ENCODE results near the gene IL6. TPM values are rescaled to one million over a fixed set of nuclear protein-coding genes. Genes with fewer than 3 reads are reported as not detected.

The IL6 gene
- polyA plus RNA-seq, 1 of the 3 experiments (the other 2 are of a cell fraction), result 20.5 TPM

DNA sequence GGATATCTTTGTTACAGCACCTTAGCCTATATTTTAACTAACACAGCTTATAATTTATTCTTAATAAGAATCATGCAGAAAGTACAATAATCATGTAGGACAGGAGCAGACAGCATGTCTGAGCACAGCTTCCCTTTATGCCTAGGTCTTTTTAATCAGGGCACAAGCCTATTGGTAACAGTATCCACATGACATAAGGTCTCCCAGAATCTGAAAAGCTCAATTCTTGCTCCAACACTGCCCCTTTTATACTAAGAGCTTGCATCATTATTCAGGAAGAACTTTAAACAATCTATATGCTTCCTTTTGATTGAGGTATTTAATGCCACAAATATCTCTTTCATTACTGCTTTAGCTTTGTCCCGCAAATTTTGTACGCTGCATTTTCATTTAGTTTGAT is 31.6 kb downstream of the IL6 start (continued):
- no peak for TF ChIP-seq YY1 (IDR thresholded peaks at IDR 0.05; ENCODE audit: low read depth)

DNA sequence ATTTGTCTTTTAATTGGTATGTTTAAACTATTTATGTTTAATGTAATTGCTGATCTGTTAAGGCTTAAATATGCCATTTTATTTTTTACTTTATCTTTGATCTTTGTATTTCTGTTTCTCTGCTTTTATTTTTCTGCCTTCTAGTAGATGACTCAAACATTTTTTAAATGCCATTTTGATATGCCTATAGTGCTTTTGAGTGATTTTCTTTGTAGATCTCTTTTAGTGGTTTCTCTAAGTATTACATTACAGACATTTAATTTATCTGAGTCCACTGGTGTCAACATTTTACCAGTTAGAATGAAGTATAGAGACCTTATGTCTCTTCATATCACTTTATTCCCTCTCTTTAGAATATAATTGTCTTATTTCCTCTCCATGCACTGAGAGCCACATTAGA is 32.7 kb downstream of the IL6 start:
- Histone ChIP-seq H2AFZ (ENCODE audit: low read depth) (no peak overlapping the region), H3K4me1 (ENCODE audit: control insufficient read depth in 1 of 2, insufficient read depth in 2 of 2, low read depth in 1 of 2, low read length in 1 of 2) (no peaks in the 10 kb centered on the region)
- no peak for DNase-seq

GRCh38 chr7:22762866-22763265 is 35.9 kb downstream of the IL6 start:
- DNase-seq, result no peak
- Histone ChIP-seq H3K4me1 (ENCODE audit: control insufficient read depth in 1 of 2, insufficient read depth in 2 of 2, low read depth in 1 of 2, low read length in 1 of 2) (no peaks in the 10 kb centered on the region), H3K4me2 (no peak overlapping the region), H3K79me2 (ENCODE audit: insufficient read depth) (no peaks in the 10 kb centered on the region), H3F3A (replicated peaks; ENCODE audit: insufficient read depth) (no peaks in the 10 kb centered on the region), H3K36me3 (replicated peaks in 1 of 2; ENCODE audit: control insufficient read depth in 1 of 2, insufficient read depth in 2 of 2, low read length in 1 of 2) (no peaks in the 10 kb centered on the region), H3K9ac (no peak overlapping the region), H3K9me2 (no peaks in the 10 kb centered on the region), H2AFZ (ENCODE audit: low read depth) (no peak overlapping the region), H3K27me3 (ENCODE audit: insufficient read depth) (peaks cover 8% of the 10 kb centered on the region; the same call in 1 of the 2 replicates), H3K27ac (ENCODE audit: low read depth in 2 of 2, low read length in 1 of 2) (no peak overlapping the region), H4K20me1 (ENCODE audit: insufficient read depth) (no peaks in the 10 kb centered on the region), H3K4me3 (ENCODE audit: low read depth in 2 of 2, low read length in 1 of 2) (no peak overlapping the region), H3K9me3 (0 out of 2 replicates have a peak, but pooled peaks cover 10% of the 10 kb centered on the region)
- POLR2A ChIA-PET, result no interaction called here
- CTCF ChIA-PET, result interaction anchor here (3.4 kb wide), 1 partner anchor 19 kb away, joined by 13 read pairs; no protein-coding TSS in a partner anchor
- WGBS (ENCODE audit: low lambda C conversion rate), result 6% methylated on average over 3 of the region's 3 CpGs
- no peak for TF ChIP-seq EZH2phosphoT487 (IDR thresholded peaks at IDR 0.05; ENCODE audit: borderline replicate concordance, low read depth)
- no peak for TF ChIP-seq REST (IDR thresholded peaks at IDR 0.05; ENCODE audit: low read depth, low read length)
- no peak for TF ChIP-seq ELF1 (IDR thresholded peaks at IDR 0.05)
- TF ChIP-seq, protein P1, sequence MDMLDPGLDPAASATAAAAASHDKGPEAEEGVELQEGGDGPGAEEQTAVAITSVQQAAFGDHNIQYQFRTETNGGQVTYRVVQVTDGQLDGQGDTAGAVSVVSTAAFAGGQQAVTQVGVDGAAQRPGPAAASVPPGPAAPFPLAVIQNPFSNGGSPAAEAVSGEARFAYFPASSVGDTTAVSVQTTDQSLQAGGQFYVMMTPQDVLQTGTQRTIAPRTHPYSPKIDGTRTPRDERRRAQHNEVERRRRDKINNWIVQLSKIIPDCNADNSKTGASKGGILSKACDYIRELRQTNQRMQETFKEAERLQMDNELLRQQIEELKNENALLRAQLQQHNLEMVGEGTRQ (IDR thresholded peaks at IDR 0.05; ENCODE audit: borderline replicate concordance, low read depth, low read length), result no peak
- no peak for TF ChIP-seq EP300 (IDR thresholded peaks at IDR 0.05; ENCODE audit: borderline replicate concordance in 1 of 2, low read depth in 1 of 2, low read length in 1 of 2)
- TF ChIP-seq NFIC (IDR thresholded peaks at IDR 0.05; ENCODE audit: borderline replicate concordance), result no peak
- no peak for TF ChIP-seq GABPA (IDR thresholded peaks at IDR 0.05; ENCODE audit: low read depth)
- TF ChIP-seq GATA2 (CRISPR knock-in tag; IDR thresholded peaks at IDR 0.05), result no peak
- TF ChIP-seq FOXJ3 (CRISPR knock-in tag; IDR thresholded peaks at IDR 0.05), result no peak
- TF ChIP-seq SMC3 (IDR thresholded peaks at IDR 0.05; ENCODE audit: low read depth, low read length), result no peak
- TF ChIP-seq IRF3 (IDR thresholded peaks at IDR 0.05; ENCODE audit: low read depth, low read length), result no peak
- TF ChIP-seq TEAD4 (IDR thresholded peaks at IDR 0.05; ENCODE audit: borderline replicate concordance, insufficient read depth), result no peak
- TF ChIP-seq POLR2AphosphoS5 (IDR thresholded peaks at IDR 0.05; ENCODE audit: low read depth, low read length), result no peak
- no peak for TF ChIP-seq NRF1 (IDR thresholded peaks at IDR 0.05; ENCODE audit: low read depth, low read length)
- no peak for TF ChIP-seq RAD21 (IDR thresholded peaks at IDR 0.05; ENCODE audit: low read length)

More for the DNA sequence above, 32.7 kb downstream of the IL6 start:
- Histone ChIP-seq H3K36me3 (replicated peaks in 1 of 2; ENCODE audit: control insufficient read depth in 1 of 2, insufficient read depth in 2 of 2, low read length in 1 of 2) (no peaks in the 10 kb centered on the region), H3F3A (replicated peaks; ENCODE audit: insufficient read depth) (no peaks in the 10 kb centered on the region), H3K79me2 (ENCODE audit: insufficient read depth) (no peaks in the 10 kb centered on the region), H3K4me3 (ENCODE audit: low read depth in 2 of 2, low read length in 1 of 2) (no peak overlapping the region), H3K9me3 (0 out of 2 replicates have a peak, but pooled peaks cover 10% of the 10 kb centered on the region), H3K27ac (ENCODE audit: low read depth in 2 of 2, low read length in 1 of 2) (no peak overlapping the region), H4K20me1 (ENCODE audit: insufficient read depth) (no peaks in the 10 kb centered on the region), H3K27me3 (ENCODE audit: insufficient read depth) (0 out of 2 replicates have a peak, but pooled peaks cover 2% of the 10 kb centered on the region), H3K9me2 (no peaks in the 10 kb centered on the region), H3K9ac (no peak overlapping the region), H3K4me2 (no peak overlapping the region)
- no peak for TF ChIP-seq GABPA (IDR thresholded peaks at IDR 0.05; ENCODE audit: low read depth)
- no peak for TF ChIP-seq TEAD4 (IDR thresholded peaks at IDR 0.05; ENCODE audit: borderline replicate concordance, insufficient read depth)
- TF ChIP-seq IRF3 (IDR thresholded peaks at IDR 0.05; ENCODE audit: low read depth, low read length), result no peak
- CTCF ChIA-PET, result no interaction called here
- POLR2A ChIA-PET, result no interaction called here

Measured in SK-N-SH (cell line).